GM06990 (cell line): Measurements from ENCODE around the gene CD72.

Source experiments
- DNase-seq: peaks from one replicate; pipeline ENCODE4 v3.0.0-alpha.2; 2011; ENCODE audit not compliant: insufficient read length; ENCODE audit errors: extremely low read depth
- H3K27me3 ChIP-seq: replicated peaks from 2 replicates; pipeline ENCODE4 v1.6.0; 2011; ENCODE audit warnings: low read length; ENCODE audit not compliant: control insufficient read depth, insufficient read depth
- H3K36me3 ChIP-seq: 2 replicates; pipeline ENCODE4 v1.5.1; 2011; ENCODE audit warnings: low read length; ENCODE audit not compliant: control insufficient read depth, insufficient read depth
- H3K4me3 ChIP-seq: replicated peaks from 2 replicates; pipeline ENCODE4 v1.5.1; 2011; ENCODE audit warnings: low read depth, mild to moderate bottlenecking, control low read depth, low read length
- TF ChIP-seq, protein P1 (sequence below): IDR thresholded peaks from 2 replicates; pipeline ENCODE4 v1.5.1; 2011; ENCODE audit warnings: low read length, control low read depth, mild to moderate bottlenecking, inconsistent platforms; ENCODE audit not compliant: insufficient read depth, poor library complexity, severe bottlenecking

CD72 gene

DNA sequence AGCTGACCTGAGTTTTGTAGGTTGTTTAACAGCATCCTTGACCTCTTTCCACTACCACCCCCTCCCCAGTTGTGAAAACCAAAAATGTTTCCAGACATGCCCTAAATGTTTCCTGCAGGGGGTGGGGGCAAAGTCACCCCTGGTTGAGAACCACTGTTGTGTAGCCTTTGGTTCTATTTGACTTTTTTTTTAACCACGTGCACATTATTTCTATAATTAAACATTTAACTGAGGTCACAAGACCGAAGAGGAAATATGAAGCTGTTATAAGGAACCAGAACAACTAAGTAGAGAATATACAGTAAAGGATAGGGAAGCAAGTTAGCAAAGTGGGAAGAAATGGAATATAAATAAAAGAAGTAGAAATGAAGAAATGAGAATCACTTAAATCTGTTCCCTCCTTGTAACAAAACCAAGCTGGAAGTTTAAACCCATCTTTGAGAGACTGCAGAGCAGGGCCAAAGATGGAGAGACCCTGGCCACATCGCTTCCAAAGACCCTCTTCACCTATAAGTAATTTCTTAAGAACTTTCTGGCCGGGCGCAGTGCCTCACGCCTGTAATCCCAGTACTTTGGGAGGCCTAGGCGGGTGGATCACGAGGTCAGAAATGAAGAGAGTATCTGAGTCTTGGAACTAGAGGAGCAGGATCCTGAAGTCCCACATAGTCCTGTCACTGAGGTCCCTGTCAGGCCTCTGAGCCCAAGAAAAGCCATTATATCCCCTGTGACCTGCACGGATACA, 18.1 kb upstream of the CD72 start:
- DNase-seq, result no peak
- Histone ChIP-seq H3K27me3 (no peaks in the 10 kb centered on the region), H3K36me3 (no peaks in the 10 kb centered on the region), H3K4me3 (no peak overlapping the region)
- TF ChIP-seq, protein P1, sequence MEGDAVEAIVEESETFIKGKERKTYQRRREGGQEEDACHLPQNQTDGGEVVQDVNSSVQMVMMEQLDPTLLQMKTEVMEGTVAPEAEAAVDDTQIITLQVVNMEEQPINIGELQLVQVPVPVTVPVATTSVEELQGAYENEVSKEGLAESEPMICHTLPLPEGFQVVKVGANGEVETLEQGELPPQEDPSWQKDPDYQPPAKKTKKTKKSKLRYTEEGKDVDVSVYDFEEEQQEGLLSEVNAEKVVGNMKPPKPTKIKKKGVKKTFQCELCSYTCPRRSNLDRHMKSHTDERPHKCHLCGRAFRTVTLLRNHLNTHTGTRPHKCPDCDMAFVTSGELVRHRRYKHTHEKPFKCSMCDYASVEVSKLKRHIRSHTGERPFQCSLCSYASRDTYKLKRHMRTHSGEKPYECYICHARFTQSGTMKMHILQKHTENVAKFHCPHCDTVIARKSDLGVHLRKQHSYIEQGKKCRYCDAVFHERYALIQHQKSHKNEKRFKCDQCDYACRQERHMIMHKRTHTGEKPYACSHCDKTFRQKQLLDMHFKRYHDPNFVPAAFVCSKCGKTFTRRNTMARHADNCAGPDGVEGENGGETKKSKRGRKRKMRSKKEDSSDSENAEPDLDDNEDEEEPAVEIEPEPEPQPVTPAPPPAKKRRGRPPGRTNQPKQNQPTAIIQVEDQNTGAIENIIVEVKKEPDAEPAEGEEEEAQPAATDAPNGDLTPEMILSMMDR, result no peak

DNA sequence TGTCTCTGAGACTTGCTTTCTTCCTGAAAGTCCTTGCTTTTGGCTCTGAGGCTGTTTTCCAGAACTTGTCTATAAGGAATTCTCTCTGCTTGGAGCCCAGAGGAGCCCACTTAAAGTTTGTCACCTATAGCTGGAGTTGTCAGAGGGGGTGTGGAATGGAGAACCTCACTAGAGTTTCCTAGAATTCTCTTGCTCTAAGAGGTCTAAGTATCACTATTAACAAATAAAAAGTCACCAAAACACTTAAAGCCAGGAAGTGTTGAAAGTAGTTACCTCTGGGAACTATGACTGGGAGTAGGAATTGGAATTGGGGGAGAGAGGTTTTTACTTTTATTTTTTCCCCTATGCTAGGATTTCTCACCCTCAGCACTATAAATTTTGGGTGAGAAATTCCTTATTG, 17.5 kb upstream of the CD72 start:
- Histone ChIP-seq H3K27me3 (no peaks in the 10 kb centered on the region), H3K4me3 (no peak overlapping the region), H3K36me3 (no peaks in the 10 kb centered on the region)
- no peak for DNase-seq
- TF ChIP-seq, protein P1, result no peak

DNA sequence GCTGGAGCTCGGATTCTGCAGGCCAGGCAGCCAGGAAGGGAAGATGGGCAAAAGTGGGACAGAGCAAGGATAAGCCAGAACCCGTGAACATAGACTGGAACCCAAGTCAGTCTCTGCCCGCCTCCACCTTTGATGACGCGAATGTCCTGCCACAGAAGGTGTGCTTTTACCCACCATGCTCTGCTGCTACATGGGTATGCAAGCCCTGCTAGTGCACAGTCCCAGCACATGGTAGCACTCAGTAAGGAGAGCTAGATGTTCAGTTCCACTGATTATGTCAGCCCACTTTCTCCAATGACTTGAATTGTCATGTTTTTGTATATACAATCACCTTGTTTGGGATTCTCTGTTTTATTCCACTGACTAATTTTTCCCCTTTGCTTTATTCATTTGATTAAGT, 11.4 kb upstream of the CD72 start:
- no peaks in the 10 kb centered on the region for H3K36me3 ChIP-seq
- H3K4me3 ChIP-seq, result no peak overlapping the region
- H3K27me3 ChIP-seq, result no peaks in the 10 kb centered on the region
- DNase-seq, result no peak
- TF ChIP-seq, protein P1, result no peak

DNA sequence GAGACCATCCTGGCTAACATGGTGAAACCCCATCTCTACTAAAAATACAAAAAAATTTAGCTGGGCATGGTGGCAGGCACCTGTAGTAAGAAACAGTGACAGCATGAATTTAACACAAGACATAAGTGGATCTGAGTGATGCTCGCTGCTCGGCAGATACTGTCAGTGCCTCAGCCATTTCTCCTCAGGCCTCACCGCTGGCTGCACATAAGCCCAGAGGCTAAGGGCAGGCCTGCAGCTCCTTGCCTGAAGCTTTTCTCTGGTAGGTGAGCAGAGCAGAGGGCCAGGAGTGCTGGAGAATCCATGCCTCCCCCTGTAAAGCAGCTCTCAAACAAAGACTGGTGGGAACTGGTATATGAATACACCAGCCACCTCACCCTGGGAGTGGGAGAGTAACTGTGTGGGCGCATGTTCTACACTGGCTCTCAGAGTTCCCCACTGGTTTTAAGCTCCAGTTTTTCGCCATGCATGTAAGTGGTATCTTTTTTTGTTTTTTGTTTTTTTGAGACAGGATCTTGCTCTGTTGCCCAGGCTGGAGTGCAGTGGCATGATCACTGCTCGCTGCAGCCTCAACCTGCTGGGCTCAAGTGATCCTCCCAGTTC, 10.3 kb upstream of the CD72 start:
- DNase-seq, result no peak
- TF ChIP-seq, protein P1, result no peak
- H3K36me3 ChIP-seq, result no peaks in the 10 kb centered on the region
- no peaks in the 10 kb centered on the region for H3K27me3 ChIP-seq
- H3K4me3 ChIP-seq, result no peak overlapping the region

DNA sequence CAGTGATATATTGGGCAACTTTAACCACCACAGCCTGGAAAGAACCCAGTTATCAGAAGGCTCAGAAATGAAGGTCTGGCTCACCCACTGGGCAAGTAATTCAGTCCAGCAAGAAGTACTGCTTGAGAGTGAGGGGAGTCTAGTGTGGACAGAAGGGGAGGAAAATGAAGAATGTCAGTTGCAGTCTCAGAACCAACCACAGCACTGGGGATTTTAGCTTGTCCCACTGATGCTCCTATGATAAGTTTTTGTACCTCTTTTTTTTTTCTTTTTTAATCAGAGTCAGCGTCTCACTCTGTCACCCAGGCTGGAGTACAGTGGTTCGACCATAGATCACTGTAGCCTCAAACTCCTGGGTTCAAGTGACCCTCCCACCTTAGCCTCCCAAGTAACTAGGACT, 9.4 kb upstream of the CD72 start:
- Histone ChIP-seq H3K4me3 (no peak overlapping the region), H3K36me3 (no peaks in the 10 kb centered on the region), H3K27me3 (no peaks in the 10 kb centered on the region)
- TF ChIP-seq, protein P1, result no peak
- no peak for DNase-seq
